Measurements from ENCODE around the gene ASB10.

ASB10 gene

GRCh38 chr7:151134743-151135524, 52.1 kb downstream of the ASB10 start:
- no peak for DNase-seq

- DNase-seq, result no peak
Observed at GRCh38 chr7:151133986-151134742, 52.9 kb downstream of the ASB10 start.

- DNase-seq, result no peak
Observed at GRCh38 chr7:151133266-151133985, 53.6 kb downstream of the ASB10 start.

- no peak for DNase-seq
Observed at GRCh38 chr7:151132461-151133205, 54.4 kb downstream of the ASB10 start.

DNA sequence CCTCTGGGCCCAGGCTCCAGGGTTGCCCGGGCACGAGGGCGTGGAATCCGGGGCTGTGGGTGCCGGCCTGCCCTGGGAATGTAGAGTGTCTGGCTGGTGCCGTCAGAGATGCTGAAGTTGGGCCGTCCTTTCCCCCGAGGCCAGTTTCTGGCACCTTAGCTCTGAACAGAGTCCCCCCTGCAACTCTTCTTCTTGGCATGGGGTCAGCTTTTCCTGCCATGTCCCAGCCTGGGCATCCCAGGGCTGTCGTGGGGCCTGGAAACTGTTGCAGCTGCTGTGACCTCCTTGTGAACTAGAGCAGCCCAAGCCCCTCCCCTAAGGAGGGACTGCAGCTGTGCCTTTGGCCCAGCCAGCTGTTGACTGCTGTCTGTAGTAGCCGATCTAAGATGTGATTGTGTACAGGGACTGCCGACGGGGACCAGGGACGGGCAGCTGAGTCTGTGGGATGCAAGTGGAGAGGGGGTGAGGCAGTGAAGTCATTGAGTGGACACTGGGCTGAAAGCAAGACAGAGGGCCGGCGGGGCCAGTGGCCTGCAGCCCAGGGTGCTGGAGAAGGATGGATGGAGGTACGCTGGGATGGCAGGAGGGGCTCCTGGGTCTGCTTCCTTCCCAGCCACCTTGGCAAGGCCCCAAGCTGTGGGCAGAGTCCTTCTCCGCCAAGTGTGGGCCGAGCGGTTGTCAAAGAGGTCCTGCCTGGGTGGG, 55.3 kb downstream of the ASB10 start:
- no peak for DNase-seq

DNA sequence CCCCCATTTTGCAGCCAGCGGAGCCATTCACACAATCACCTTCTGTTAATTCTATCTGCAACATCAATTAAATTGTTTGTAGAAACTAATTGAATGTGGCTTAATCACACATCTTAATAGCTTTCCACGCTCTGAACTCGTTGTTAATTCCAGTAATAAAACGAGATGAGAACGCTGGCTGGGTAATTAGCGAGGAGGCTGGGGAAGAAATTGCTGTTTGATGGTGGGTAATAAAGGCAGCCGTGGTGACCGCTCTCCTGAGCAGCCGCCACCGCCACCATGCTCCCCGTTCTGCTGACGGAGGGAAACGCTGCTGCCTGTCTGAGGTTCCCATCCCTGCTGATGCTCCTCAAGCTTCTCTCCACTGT, 55.8 kb downstream of the ASB10 start:
- no peak for DNase-seq

DNA sequence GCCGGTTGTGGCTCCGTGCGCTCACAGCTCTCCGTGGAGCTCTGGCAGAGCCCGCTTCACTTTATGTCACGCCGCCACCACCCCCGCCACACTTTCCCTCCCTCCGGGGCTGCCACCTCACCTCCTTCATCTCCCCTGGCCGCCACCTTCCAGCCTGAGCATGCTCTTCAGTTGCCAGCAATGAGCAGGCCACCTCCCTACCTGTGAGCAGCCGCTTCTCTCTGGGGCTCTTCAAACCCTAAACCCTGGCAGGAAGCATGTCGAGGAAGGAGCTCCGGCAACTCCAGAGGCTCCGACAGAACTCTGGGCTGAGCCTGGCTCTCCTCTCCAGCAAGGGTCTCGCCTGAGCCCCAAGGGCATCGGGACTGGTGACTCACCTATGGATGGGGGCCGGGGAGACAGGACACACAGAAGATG, 56.3 kb downstream of the ASB10 start:
- DNase-seq, result no peak

DNA sequence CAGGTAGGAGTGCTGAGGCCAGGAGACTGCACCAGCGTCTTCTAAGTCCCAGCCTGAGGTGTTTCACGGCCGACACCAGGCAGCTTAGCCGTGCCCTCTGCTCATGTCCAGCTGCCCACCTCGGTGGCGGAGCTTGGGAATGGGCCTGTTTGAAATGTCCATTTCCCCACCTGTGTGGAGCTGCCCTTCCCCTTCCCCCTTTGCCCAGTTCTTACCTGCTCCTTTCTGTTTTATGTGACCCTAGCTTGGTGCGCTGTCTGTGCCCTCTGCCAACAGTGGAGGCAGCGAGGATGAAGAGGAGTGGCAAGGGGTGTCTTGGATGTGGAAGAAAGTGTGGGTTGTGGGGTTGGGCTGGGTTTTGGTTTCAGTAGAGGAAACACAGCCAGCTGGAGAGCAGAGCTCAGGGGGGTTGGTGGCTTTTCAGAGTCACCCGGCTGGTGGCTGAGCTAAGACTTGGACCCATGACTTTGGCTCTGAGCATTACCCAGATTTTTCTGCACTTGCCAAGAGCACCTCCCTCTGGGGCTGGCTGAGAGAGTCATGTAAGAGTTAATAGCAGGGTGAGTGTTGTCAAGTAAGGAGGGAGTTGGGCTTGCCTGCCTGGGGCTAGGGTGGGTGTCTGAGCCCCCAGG, 57.0 kb downstream of the ASB10 start:
- DNase-seq, result no peak

DNA sequence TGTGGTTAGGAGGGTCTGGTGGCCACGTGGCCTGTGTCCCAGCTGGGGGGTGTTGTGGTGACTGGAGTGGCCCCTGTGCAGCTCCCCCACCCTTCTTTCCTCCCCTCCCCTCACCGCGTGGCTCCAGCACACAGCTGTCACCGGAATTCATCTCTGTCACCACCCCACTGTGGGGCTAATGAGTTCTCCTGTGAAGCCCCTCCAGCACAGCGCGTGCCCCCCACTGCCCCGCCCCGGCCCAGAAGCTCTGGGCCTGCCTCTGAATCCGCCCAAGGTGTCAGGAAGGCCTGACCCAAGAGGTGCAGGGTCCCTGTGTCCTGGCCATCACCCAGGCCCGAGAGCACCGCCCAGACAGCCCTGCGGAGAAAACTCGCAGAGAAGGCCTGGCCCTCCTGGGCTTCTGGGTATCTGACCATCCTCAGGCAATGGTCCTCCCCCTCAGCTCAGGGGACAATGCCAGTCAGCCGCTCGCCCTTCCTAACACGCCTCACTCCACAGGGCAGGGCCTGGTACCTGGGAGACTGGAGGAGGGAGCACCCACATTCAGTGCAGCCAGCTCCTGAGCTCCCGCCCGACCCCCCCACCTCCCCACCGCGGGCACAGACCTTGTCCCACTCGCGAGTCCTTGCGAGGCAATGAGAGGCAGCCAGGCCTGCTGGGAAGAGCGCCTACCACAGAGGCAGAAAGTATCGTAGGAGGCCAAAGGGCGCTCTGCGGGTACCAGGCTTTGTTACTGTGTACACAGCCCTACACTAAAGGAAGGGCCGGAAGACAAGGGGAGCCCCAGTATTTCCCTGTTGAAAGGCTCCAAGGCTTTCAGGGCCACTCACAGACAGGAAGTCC, 57.7 kb downstream of the ASB10 start:
- no peak for DNase-seq

DNA sequence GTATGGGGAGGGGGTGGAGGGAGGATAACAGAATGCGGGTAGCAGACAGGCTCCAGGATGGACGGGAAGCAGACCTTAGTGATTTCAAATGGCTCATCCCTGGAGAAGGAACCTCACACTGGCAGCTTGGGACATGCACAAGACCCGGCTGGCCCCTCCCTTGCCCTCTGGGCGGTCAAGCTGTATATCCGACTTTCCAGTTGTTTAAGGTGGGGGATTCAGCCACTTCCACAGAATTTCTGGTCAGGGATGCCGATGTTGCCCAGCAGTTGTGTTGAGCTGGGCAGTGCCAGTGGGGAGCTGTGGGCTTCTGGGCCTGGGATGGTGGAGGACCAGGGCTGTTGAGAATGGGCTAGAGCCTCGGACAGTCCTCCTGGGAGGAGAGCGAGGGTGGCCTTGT, 58.3 kb downstream of the ASB10 start:
- DNase-seq, result no peak

- no peak for DNase-seq
Observed at GRCh38 chr7:151128144-151128543, 58.9 kb downstream of the ASB10 start.

- no peak for DNase-seq
Observed at GRCh38 chr7:151126491-151127137, 60.4 kb downstream of the ASB10 start.

DNA sequence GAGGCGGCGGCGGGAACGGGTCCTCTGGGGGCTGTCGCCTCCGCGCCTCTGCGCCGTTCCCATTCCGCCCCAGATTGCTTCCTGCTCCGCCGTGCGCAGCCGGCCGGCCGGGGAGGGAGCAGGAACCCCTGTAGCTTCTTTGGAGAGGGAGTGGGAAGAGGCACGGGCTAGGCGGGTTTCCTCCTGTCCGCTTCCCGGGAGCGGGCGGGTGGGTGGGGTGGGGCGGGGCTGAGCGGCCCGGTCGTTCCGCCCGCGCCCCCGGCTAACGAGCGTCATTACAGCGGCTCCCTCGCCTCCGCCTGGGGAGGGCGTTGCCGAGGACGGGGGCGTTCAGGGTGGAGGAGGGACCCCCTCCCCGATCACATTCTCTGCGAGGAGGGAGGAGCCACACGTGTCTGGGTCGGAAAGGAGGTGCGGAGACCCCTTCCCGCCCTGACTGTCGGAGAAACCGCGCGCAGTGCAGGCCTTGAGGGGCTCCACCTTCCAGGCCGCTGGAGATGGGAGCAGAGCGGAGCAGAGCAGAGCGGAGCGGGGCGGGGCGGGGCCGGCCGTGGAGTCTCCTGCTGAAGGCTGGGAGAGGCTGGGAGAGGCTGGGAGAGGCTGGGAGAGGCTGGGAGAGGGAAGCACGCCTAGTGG, 61.1 kb downstream of the ASB10 start:
- no peak for DNase-seq

Data from activated effector memory CD4-positive, alpha-beta T cell treated with anti-CD3 and anti-CD28 coated beads, Interleukin-2, amount 50 U/mL, for 16 hours (primary cell).